ENCODE measurements around the gene PARK7.

Gene PARK7

GRCh38 chr1:8024329-8024728 lies 62.8 kb downstream of the PARK7 start:
- no peak for TF ChIP-seq CTCF (conservative IDR thresholded peaks at IDR 0.05)
- peak overlapping the region; percentile 92 for H3K27ac ChIP-seq

- no peak for TF ChIP-seq CTCF (conservative IDR thresholded peaks at IDR 0.05)
- H3K27ac ChIP-seq: peak overlapping the region; percentile 92
These were observed 63.7 kb downstream of the PARK7 start for GRCh38 chr1:8025061-8025670.

GRCh38 chr1:8025671-8026144 lies 64.2 kb downstream of the PARK7 start:
- no peak for TF ChIP-seq CTCF (conservative IDR thresholded peaks at IDR 0.05)
- H3K27ac ChIP-seq: peak overlapping the region; percentile 92

- no peak for TF ChIP-seq CTCF (conservative IDR thresholded peaks at IDR 0.05)
- H3K27ac ChIP-seq: peak within 1 kb of the TSS; percentile 92
These were observed 64.9 kb downstream of the PARK7 start, which contains the start of gene ERRFI1 for GRCh38 chr1:8026153-8026975. Gene ERRFI1, minus strand, starts transcription at chr1:8026309. Its CDS starts 10,690 bp downstream, at chr1:8015619.

GRCh38 chr1:8026976-8027747 lies 65.7 kb downstream of the PARK7 start:
- H3K27ac ChIP-seq: peak overlapping the region; percentile 92
- TF ChIP-seq CTCF (conservative IDR thresholded peaks at IDR 0.05): no peak

- H3K27ac ChIP-seq: peak overlapping the region; percentile 92
- TF ChIP-seq CTCF (conservative IDR thresholded peaks at IDR 0.05): no peak
These were observed 66.4 kb downstream of the PARK7 start for GRCh38 chr1:8027748-8028570.

Measured in VCaP (cell line).